Renal cortex interstitium (tissue), 11 donors: ENCODE results near the gene ZNF512B. TPM values are rescaled to one million over a fixed set of nuclear protein-coding genes. Genes with fewer than 3 reads are reported as not detected.
"Not testable (repeated sequence)": the region's sequence is repeated elsewhere in the genome, so short reads cannot be mapped to it uniquely, and the experiment has no call there.

ENCODE experiments used
- DNase-seq, 11 donors: peaks; one replicate each; pipeline ENCODE4 v3.0.0-alpha.2; 2013; ENCODE audit warnings: low read depth in 9 of 11, low spot score in 4 of 11; ENCODE audit errors: extremely low read depth in 1 of 11
- polyA plus RNA-seq, 3 donors: library from polyadenylated mRNA; unstranded; fragments of 120-200 nt; gene quantifications; one replicate each; pipeline ENCODE4 v1.2.1, GENCODE V29; 2013; ENCODE audit not compliant: insufficient read length in 3 of 3

The ZNF512B gene
- polyA plus RNA-seq, 3 donors = 23.7 to 33.5 (median 29.5) TPM

DNA sequence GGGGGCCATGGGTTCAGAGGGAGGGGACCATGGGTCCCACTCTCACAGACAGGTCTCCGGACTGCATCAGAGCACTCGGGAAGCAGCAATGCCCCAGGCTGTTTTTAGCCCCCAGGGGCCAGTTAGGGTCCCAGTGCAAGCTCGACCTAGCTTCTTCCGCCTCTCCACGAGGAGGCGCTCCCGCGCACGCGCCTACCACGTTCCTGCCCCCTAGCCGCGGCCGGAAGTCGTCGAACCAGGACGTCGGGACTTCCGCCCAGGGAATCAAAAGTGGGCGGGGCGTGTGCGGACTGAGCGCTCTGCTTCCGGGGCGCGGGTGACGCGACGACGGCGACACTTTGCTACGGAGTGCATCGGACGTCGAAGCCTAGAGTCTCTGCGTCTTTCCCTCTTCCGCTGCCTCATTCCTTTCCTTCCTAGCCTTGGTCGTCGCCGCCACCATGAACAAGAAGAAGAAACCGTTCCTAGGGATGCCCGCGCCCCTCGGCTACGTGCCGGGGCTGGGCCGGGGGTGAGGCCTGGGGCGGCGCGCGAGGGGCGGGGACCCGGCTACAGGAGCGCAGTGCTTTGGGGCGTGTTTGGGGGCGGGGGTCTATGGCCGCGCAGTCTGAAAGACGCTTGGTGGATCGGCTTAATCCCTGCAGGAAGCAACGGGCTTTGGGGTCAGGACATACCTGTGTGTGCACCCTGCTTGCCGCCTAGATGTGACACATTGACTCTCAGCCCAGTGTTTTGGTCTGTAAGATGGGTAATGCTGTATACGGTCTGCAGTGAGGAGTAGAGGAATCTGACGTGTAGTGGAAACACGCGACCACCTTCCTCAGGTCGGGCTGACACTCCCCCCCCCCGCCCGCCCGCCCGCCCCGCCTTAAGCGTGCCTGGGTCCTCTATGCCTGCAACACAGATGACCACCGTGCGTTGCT is 11.3 kb upstream of the ZNF512B start, which contains the start of gene PRPF6:
PRPF6 (plus strand) TSS at position 327 of the 923 bp plus-strand sequence; CDS start at position 441, 114 bp downstream.
- peak; percentile 81 to 95 (median 92) for DNase-seq

DNA sequence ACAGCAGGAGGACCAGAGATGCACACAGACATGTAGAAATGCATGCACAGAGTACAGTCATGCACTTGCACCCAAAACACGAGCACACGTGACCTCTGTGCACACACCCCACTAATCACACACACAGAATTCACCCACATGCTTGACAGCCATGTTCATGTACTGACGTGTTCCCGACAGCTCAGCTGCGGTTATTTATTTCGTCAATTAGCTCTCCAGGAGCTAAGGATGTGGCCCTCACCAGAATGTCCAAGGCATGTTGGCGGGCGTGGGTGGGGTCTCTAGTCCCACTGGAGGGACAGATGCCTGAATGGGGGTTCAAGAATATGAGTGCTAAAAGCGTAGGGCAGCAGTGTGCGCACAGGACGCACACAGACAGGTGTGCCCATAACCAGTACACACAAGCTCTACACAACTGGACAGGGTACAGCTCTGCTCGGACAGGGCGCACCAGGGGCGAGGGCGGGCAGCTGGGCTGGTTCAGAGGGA is 10.6 kb upstream of the ZNF512B start:
- DNase-seq = no peak

DNA sequence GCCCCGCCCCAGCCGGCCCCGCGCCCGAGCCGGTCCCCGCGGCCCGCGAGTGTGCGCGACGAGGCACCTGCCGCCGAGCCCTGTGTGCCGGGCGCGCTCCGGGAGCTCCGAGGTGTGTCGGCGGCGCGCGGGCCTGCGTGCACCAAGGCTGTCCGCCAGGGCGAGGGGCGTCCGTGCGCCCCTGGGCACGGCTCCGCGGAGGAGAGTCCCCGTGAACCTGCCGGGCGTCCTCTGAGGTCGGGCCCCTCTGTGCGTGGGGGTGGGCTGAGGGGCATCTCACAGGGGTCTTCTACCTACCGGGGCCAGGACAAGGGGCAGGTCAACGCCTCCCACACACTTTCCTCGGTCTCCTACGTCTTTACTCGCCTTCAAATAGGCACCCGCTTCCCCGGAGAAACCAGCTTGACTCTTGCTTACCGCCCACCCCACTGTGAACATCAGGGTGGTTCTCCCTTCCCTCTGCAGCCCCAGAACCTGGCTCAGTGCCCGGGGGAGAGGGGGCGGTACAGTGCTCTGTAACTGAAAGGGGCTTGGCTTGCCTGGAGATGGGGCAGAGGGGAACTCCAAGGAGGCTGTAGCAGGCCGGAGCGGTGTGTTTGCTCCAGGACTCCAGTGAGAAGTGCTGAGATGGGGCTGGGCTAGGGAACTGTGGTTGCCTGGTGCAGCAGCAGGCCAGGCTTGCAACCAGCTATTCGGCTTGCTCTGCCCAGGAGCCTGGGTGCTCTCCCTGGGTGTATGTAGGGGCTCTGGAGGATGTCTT is 10.0 kb upstream of the ZNF512B start, which contains the start of gene SAMD10:
SAMD10 (minus strand) TSS at position 86 of the 760 bp plus-strand sequence. CDS start 175 bp downstream, outside the sequence.
- DNase-seq = peak in 1 of 11 donors; percentile 71

DNA sequence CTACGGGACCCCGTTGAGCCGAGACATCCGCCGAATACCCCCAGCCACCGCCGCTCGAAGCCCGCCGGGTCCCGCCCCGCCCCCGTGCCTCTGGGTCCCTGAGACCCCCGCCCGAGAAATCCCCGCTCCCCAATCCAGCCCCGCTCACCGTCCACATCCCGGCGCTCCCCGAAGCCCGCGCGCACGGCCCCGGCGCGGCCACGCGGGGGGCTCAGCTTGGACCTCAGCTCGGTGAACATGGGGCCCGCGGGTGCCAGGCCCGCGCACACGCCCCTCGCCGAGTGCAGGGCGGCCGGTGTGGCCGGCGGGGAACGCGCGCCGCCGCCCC is 9.5 kb upstream of the ZNF512B start:
- no peak for DNase-seq

DNA sequence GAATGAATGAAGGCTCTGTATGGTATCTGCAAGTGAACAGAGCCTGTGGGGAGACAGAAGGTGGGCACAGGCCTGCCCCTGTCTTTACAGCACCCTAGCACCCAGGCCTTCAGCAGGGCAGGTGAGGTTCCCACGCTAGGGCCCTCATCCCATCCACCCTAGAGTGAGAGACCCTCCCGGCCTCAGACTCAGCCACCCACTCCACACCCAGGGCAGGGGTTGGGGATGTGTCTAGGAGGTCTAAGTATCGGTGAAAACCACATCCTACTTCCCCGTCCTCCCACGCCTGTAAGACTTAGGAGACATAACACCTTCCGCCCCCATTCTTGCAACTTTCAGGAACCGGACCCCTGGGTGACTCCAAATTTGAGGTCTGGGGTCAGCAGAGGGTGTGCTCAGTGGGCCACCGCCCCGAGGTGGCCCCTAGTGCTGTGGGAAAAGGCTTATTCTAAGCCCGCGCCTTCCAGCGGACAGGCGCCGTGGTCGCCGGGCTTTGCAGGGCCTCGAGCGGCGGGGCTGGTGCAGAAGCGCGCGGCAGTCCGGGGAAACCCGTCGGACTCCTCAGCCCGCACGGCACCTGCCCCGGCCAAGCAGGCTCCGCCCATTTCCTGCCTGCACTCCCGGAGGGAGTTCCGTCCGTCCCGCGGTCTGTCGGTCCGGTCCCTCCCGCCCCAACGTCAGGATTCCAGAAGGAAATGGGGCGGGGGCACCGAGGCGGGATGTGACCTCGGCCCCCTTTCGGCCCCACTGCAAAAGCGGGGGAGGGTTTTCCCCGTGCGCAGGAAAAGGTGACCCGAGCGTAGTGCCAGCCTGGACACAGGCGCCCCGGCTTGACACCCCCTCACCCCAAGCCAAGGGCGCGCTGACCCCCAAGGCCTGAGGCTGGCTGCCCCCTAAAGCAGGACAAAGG is 8.8 kb upstream of the ZNF512B start:
- DNase-seq = peak in 1 of 11 donors; percentile 44

DNA sequence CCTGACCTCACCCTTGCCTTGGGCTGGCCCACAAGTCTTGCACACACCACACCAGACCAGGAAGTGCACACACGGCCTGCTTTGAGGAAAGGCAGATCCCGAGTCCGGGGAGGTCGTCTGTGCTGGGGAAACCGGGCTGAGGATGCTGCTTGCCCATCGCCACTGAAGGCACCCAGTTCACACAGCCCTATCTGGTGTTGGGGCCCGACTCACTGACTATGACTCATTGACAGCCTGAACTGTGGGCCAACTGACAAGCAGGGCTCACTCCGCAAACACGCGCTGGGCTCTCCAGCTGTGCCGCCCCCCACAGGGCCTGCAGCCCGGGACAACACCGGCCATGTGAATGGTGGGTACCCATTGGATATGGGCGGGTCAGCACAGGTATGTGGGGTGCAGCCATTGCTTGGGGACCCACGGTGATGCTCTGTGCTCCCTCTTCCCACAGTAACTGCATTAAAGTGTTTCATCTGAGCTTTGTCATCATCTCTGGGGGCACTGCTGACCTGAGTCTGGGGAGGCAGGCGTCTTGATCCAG is 8.1 kb upstream of the ZNF512B start:
- DNase-seq = no peak

DNA sequence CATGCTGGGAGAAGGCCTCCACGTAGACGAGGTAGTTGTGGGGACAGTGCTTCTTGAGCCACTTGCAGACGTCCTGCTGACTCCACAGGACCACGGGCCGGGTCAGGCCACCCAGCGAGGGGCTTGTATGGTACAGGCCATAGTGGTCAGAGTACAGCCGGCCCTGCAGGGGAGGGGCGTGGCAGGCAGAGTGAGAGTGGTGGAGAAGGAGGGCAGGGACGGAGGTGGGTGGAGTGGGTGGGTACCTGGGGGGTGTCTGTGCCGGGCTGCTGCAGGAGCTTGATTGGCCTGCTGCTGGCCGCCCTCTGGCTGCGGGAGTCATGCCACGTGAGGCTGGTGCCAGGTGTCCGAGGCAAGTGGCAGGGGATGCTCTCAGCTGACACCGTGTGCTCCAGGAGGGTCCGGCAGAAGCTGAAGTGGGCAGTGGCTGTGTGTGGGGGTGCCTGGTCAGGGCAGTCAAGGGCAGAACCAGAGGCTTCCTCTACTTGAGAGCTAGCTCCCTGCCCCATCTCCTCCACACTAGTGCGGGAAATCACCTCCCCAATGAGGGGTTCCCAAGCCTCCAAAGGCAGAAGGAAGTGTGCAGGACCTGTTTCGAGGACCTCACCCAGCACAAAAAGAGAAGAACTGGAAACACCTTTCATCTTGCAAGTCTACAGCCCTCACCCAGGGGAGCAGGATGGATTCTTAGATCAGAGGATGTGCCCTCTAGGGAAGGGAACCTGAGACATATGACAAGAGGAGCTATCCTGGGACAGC is 7.4 kb upstream of the ZNF512B start:
- no peak for DNase-seq

DNA sequence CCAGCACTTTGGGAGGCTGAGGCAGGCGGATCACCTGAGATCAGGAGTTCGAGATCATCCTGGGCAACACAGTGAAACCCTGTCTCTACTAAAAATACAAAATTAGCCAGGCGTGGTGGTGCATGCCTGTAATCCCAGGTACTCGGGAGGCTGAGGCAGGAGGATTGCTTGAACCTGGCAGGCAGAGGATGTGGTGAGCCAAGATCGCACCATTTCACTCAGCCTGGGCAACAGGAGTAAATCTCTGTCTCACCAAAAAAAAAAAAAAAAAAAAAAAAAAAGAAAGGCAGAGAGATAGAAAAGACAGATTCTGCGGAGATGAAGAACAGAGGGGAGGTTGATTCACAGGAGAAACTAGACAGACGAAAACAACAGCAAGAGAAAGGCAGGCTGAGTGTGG is 6.8 kb upstream of the ZNF512B start:
- DNase-seq = not testable (repeated sequence)

DNA sequence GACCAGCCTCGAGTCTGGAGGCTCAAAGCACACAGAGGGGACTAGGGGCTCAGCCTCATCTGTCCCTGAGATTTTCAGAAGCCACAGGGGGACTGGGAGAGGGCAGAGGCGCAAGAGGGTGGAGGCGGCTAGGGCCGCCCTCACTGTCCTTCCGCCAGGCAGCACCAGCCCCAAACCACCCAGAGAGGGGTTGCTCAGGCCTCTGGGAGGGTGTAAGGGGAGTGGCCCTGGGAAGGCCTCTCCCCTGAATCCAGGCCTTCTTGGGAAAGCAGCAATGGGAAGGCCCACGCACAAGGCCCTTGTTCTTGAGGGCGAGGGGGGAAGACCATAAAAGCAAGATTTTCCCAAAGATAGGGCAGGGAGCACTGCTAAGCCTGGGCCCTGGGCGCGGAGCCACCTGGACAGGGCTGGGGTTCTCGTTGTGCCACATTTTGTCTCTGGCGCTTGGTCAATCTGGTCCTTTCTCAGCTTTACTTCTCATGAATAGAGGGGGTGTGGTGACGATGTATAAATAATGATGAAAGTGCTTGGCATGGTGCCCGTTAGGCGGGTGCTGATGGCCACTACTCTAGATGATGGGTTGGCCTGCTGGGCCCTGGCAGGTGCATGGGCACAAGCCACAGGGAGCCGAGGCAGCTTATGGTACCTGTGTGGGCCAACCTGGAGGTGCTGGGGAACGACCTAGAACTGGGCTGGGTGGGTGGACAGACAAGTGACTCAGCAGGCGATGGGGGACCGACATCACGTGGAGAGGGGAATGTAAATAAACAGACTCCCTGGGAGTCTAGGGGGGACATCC is 4.9 kb upstream of the ZNF512B start:
- DNase-seq = no peak

DNA sequence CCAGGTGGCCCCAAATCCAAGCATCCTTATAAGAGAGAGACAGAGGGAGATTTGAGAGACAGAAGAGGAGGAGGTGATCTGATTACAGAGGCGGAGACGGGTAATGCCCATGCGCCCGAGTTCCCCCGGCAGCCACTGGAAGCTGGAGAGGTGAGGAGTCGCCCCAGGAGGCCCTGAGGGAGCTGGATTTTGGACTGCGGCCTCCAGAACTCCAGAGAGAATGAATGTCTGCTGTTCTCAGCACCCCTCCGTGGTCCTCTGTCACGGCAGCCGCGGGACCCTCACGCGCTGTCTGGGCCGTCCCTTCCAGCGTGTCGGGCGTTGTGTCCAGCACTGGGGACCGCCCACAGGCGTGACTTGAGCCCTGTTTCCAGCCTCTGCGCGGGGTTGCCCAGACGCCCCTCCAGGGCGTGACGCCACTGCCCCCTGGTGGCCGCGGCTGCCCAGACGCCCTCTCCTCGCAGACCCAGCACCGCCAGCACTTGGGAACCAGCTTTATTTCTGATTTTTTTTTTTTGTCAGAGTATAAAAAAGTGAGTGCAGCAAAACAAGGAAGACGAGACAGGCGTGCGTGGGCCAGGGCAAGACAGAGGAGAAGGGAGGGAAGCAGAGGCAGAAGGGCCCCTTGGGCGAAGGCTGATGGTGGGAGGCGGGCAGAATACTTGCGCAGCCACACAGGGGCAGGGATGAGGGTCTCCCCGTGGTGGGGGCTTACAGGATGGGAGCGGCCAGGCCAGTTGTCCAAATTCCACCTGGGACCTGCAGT is 4.1 kb upstream of the ZNF512B start:
- peak in 9 of 11 donors; percentile 73 to 85 (median 81) for DNase-seq

DNA sequence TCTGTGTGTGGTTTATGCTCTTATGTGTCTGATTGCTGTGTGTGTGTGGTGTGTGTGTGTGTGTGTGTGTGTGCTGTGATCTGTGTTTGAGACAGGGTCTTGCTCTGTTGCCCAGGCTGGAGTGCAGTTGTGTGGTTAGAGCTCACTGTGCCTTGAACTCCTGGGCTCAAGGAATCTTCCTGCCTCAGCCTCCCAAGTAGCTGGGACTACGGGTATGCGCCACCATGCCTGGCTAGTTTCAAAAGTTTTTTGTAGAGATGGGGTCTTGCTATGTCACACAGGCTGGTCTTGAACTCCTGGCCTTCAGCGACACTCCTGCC is 3.4 kb upstream of the ZNF512B start:
- DNase-seq = no peak

DNA sequence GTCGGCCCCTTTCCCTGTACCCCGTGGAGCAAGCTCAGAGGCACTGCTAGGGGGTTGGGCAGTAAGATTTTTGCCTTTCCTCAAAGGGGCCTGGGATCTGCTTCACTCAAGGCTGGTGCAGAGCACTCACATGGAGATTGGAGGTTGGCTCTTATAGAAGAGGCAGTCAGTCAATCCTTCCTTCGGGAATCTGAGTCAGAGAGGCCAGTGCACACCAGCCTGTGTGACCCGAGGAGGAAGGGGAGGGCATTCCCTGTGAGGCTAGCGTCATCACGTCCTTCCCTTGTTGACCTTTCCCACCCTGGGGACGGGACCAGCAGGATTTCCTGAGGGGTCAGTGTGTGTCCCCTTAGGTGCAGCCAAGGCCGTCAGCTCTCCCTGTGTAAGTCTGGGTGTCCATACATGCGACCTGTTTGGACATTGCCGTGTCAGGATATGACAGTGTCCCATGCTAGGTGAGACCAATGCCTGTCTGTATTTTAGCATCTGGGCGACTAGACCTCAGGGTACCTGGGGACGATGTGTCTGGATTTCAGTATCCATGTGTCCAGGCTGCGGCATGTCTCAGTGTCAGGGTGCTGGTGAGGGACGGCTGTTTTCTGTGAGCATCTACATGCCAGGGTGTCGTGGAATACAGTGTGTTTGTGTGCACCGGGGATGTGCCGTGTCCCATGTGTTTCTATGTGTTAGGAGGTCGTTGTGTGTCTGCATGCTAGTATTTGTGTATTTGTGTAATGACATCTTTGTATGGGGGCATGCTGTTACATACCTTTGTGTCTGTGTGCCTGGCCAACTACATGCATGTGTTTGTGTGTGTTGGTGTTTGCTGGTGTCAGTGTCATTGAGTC is 2.8 kb upstream of the ZNF512B start:
- no peak for DNase-seq

DNA sequence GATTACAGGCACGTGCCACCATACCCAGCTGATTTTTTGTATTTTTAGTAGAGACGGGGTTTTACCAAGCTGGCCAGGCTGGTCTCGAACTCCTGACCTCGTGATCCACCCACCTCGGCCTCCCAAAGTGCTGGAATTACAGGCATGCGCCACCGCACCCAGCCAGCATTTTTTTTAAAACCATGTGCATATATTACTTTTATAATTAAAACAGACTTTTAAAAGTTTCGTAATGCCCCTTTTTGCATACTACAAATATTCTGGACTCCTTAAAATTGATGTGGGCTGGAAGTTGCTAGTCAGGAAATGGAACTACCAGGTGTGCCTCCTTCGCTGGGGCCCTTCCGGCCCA is 2.2 kb upstream of the ZNF512B start:
- not testable (repeated sequence) for DNase-seq

DNA sequence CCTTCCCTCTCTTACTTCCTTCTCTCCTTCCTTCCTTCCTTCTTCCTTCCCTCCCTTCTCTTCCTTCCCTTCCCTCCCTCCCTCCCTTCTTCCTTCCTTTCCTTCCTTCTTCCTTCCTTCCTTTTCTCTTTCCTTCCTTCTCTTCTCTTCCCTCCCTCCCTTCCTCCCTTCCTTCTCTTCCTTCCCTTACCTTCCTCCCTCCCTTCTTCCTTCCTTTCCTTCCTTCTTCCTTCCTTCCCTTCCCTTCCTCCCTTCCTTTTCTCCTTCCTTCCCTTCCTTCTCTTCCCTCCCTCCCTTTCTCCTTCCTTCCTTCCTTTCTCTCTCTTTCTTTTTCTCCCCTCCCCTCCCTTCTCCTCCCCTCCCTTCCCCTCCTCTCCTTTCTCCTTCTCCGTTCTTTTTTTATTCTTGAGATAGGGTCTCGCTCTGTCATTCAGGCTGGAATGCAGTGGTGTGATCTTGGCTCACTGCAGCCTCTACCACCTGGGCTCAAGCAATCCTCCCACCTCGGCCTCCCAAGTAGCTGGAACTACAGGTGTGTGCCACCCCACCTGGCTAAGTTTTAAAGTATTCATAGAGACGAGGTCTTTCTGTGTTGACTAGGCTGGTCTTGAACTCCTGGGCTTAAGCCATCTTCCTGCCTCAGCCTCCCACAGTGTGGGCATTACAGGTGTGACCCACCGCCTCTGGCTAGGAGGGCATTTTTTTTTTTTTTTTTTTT is 1.1 kb upstream of the ZNF512B start:
- no peak for DNase-seq
